Heart right ventricle (tissue), 16 donors: ENCODE results near the gene ADGRG3. TPM values are rescaled to one million over a fixed set of nuclear protein-coding genes. Genes with fewer than 3 reads are reported as not detected.

Experiments used
- ATAC-seq, 8 donors: fragments of 200-7000 bp; cut with Tn5 transposase; one replicate each; pipeline ENCODE4 v1.9.1; 2020; ENCODE audit warnings: mild to moderate bottlenecking in 8 of 8, moderate library complexity in 8 of 8, moderate number of reproducible peaks in 1 of 8
- DNase-seq, 2 donors: peaks; one replicate each; pipeline ENCODE4 v3.0.0-alpha.2; 2020
- H3K27ac ChIP-seq, 10 donors: fragments of 200-600 bp; sonication (generic) in 2 of 10; one replicate each; pipeline versions ENCODE4 v1.5.0 to v1.8.0; 2020 to 2022; ENCODE audit warnings: mild to moderate bottlenecking in 3 of 10
- H3K27me3 ChIP-seq, 7 donors: fragments of 200-600 bp; one replicate each; pipeline ENCODE4 v1.8.0; 2021 to 2022; ENCODE audit warnings: mild to moderate bottlenecking in 2 of 7
- H3K36me3 ChIP-seq, 9 donors: fragments of 200-600 bp; sonication (generic) in 1 of 9; one replicate each; pipeline versions ENCODE4 v1.5.0 to v1.8.0; 2020 to 2022; ENCODE audit warnings: mild to moderate bottlenecking in 2 of 9
- H3K4me1 ChIP-seq, 9 donors: fragments of 200-600 bp; sonication (generic) in 1 of 9; one replicate each; pipeline versions ENCODE4 v1.5.0 to v1.8.0; 2020 to 2022; ENCODE audit warnings: mild to moderate bottlenecking in 4 of 9
- H3K4me3 ChIP-seq, 10 donors: fragments of 200-600 bp; sonication (generic) in 2 of 10; one replicate each; pipeline versions ENCODE4 v1.5.0 to v1.8.0; 2020 to 2022; ENCODE audit warnings: mild to moderate bottlenecking in 7 of 10, moderate library complexity in 2 of 10
- H3K9me3 ChIP-seq, 11 donors: fragments of 200-600 bp in 10 of 11; sonication (generic) in 2 of 11; one replicate each; pipeline versions ENCODE4 v1.5.0 to v1.8.0; 2013 to 2022; ENCODE audit warnings: mild to moderate bottlenecking in 2 of 11, control low read depth in 1 of 11, moderate library complexity in 1 of 11
- WGBS, 2 donors: extraction: QIAGEN DNeasy Blood & Tissue Kit; methylation state at CpG; one replicate each; pipeline ENCODE4 v1.1.7; 2013; ENCODE audit warnings: inconsistent platforms in 1 of 2; 5-methylcytosine and 5-hydroxymethylcytosine counted together
- intact Hi-C, 10 donors: fragments of 100-400 bp; cut with DNase I; formaldehyde crosslinking; loops; one replicate each; pipeline versions ENCODE4 v1.11.1 to v1.14.2; 2022
- polyA plus RNA-seq, 2 donors: library from polyadenylated mRNA; stranded (reverse); fragments of 200-250 nt; gene quantifications; one replicate each; pipeline ENCODE4 v1.2.3, GENCODE V29; 2013
- total RNA-seq, 10 donors: library from RNA; stranded (reverse); fragmentation: NEBNext Ultra II Directional in 3 of 10; extraction: Animal tissue kit (Norgen Biotek cat#: 25700) in 3 of 10; gene quantifications; one replicate each; pipeline versions ENCODE4 v1.2.1 to v1.2.4, GENCODE V29; 2021 to 2023
- TF ChIP-seq, protein P1 (sequence below), 9 donors: fragments of 200-600 bp; sonication (generic) in 2 of 9; IDR thresholded peaks; one replicate each; pipeline versions ENCODE4 v1.5.0 to v1.8.0; 2021 to 2022; ENCODE audit warnings: antibody characterized with exemption in 9 of 9, mild to moderate bottlenecking in 5 of 9, moderate library complexity in 1 of 9
- donor health status: Arrhythmogenic right ventricular cardiomyopathy.
- donor health status: ischemic (EF 13 %, LVEDD 7.1; RV severe dilation, severe dysfunction).
- donor health status: healthy with polysubstance abuse.
- donor health status: DM: no; HTN: yes; CAD: no.
- donor health status: DM: no; HTN: no; CAD: no.
- donor health status: ischemic (EF 25% LVEDD 6.9; RV normal size, moderate dysfunction).
- donor health status: ischemic (EF 25% LVEDD 5.7; RV mildly dilated, moderate dysfunction).
- donor health status: healthy.
- donor health status: DM: yes; HTN: yes; CAD: no.
- donor health status: Ischemic cardiomyopathy.
- donor health status: ischemic (EF 35%, LVEDD 5.7; RV mildly dilated, moderate dysfunction).
- donor health status: nonischemic (EF 11% LVEDD 7.7; RV severe dilation, severe dysfunction).
- donor health status: DM: yes; HTN: yes; CAD: no.
- donor health status: PGD.
- donor health status: ischemic (EF 29% LVEDD 5.4; RV normal size, mild dysfunction).
- donor health status: nonischemic (EF 23%, LVEDD 6.1; RV moderate dilation, normal function).

ADGRG3 gene
- total and polyA plus RNA-seq, 12 donors, result 0.22 to 2.4 (median 0.55) TPM; not detected in 2

DNA sequence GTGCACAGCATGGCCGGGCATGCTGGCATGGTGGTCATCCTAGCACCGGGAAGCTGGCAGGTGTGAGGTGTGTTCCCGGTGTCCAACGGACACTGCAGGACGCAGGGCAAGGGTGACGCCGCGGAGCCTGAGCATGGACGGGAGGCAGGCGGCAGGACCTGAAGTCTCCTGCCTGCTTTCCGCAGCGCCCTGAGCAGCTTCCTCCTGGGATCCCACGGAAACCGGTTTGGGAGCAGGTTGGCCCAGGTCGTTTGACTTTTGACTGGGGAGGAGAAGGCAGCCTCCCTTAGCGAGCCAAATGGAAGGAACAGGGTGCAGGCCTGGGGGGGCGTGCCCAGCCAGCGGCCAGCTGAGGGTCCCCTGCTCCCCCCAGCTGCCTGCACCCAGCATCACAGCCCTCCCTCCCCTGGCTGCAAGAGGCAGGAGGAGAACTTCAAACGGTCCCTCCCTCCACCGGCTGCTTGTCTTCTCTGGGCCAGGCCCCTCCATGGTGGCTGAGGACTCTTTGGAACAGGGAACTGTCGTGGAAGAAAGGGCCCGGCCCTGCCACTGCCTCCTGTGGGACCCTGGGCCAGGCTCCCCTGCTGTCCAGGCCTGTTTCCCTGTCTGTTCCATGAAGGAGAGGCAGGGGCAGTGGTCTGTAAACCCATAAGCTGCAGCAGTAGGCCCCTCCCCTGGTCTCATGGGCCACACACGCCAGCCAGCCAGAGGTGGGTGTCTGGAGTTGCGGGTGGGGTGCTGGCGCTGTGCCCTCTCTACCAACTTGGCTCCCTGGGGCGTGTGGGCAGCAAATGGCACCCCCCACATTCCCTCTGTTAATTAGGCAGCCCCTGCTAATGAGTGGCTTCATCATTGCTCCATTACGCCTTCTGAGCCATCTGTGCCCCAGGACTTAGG is 47.5 kb upstream of the ADGRG3 start:
- 83 to 90% methylated on average over 27 of the region's 27 CpGs for WGBS, 2 donors
- no peak for ATAC-seq
- TF ChIP-seq, protein P1, sequence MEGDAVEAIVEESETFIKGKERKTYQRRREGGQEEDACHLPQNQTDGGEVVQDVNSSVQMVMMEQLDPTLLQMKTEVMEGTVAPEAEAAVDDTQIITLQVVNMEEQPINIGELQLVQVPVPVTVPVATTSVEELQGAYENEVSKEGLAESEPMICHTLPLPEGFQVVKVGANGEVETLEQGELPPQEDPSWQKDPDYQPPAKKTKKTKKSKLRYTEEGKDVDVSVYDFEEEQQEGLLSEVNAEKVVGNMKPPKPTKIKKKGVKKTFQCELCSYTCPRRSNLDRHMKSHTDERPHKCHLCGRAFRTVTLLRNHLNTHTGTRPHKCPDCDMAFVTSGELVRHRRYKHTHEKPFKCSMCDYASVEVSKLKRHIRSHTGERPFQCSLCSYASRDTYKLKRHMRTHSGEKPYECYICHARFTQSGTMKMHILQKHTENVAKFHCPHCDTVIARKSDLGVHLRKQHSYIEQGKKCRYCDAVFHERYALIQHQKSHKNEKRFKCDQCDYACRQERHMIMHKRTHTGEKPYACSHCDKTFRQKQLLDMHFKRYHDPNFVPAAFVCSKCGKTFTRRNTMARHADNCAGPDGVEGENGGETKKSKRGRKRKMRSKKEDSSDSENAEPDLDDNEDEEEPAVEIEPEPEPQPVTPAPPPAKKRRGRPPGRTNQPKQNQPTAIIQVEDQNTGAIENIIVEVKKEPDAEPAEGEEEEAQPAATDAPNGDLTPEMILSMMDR (IDR thresholded peaks at IDR 0.05), result no peak

GRCh38 chr16:57621521-57622271 is 46.4 kb upstream of the ADGRG3 start:
- H3K27me3 ChIP-seq, result no peaks in the 10 kb centered on the region
- no peaks in the 10 kb centered on the region for H3K9me3 ChIP-seq
- peaks cover 0 to 25% (median 8%) of the 10 kb centered on the region in 9 donors for H3K4me1 ChIP-seq
- H3K4me3 ChIP-seq, result no peak overlapping the region
- TF ChIP-seq, protein P1 (IDR thresholded peaks at IDR 0.05), result no peak
- intact Hi-C loops, result no loop called here
- no peak for ATAC-seq
- 78 to 83% methylated on average over 10 of the region's 10 CpGs for WGBS, 2 donors
- no peak overlapping the region for H3K27ac ChIP-seq
- no peaks in the 10 kb centered on the region for H3K36me3 ChIP-seq
- no peak for DNase-seq

More for the DNA sequence above, 47.5 kb upstream of the ADGRG3 start:
- intact Hi-C loops, result no loop called here
- no peak for DNase-seq
- H3K36me3 ChIP-seq, result no peaks in the 10 kb centered on the region
- H3K27me3 ChIP-seq, result no peaks in the 10 kb centered on the region
- H3K4me1 ChIP-seq, result peaks cover 0 to 25% (median 8%) of the 10 kb centered on the region in 9 donors
- no peak overlapping the region for H3K4me3 ChIP-seq
- H3K27ac ChIP-seq, result no peak overlapping the region
- H3K9me3 ChIP-seq, result no peaks in the 10 kb centered on the region

DNA sequence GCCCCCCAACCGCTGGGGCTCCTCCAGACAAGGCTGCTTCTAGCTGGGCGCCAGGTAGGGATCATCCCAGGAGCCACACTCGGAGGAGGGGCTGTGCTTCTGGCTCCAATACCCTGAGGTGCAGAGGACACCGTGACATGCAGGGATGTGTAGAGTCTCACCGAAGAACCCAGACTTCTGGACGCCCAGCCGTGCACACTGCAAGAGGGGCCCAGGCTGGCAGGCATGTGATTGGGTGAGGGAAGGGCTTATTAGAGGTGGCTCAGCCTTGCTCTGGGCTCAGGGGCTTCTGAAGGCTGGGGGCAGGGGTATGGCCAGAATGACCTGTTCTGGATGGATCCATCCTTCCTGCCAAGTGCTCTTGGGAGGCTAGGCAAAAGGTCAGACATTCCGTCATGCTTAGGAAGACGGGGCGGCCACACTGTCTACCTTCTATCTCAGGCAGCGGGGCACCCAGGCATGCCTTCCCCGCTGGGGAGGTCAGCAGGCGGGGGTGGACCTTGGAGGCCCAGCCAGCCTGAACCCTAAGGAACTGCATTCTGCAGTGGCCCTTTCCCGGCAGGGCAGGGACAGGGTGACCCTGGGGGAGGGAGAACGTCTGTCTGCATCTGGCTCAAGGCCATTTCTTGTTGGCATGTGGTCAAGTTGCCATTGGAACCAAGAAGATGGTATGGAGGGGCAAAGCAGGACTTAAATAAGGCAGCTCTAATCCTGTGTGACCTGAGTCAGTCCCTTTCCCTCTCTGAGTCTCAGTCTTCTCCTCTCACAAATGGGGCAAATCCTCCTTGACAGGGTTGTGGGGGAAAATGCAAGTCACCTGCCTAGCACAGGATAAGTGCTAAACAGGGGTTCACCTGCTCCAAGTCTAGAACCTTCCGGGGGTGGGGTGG is 45.5 kb upstream of the ADGRG3 start:
- ATAC-seq (peak in 3 of 8 donors; percentile 3 to 6 (median 4)), DNase-seq (no peak)
- no peak overlapping the region for H3K4me3 ChIP-seq
- H3K27me3 ChIP-seq, result no peaks in the 10 kb centered on the region
- intact Hi-C loops, result no loop called here
- WGBS, 2 donors, result 69 to 79% methylated on average over 16 of the region's 16 CpGs
- no peaks in the 10 kb centered on the region for H3K36me3 ChIP-seq
- H3K9me3 ChIP-seq, result no peaks in the 10 kb centered on the region
- TF ChIP-seq, protein P1 (IDR thresholded peaks at IDR 0.05), result no peak
- no peak overlapping the region for H3K27ac ChIP-seq
- peaks cover under 1 to 32% (median 11%) of the 10 kb centered on the region in 9 donors for H3K4me1 ChIP-seq
